HepG2 (cell line): ENCODE data around the gene FGGY. TPM values are rescaled to one million over a fixed set of nuclear protein-coding genes. Genes with fewer than 3 reads are reported as not detected.

Experiments
- ATAC-seq: fragments of 200-7000 bp; cut with Tn5 transposase; 3 replicates; pipeline ENCODE4 v1.9.1; 2020; ENCODE audit warnings: mild to moderate bottlenecking, moderate library complexity
- BruUV-seq: library from RNA; stranded (reverse); fragments of 400-500 nt; replicated peaks from 2 replicates; lab custom pipeline; 2021; lab: Mats Ljungman, UMichigan
- CTCF ChIA-PET: fragments of 300-600 bp; formaldehyde crosslinking; extraction: SDS; loops from one replicate; lab custom pipeline; 2021; ENCODE audit warnings: low total read pairs, inconsistent platforms, low intra/inter-chr PET ratio; lab: Yijun Ruan, JAX
- POLR2A ChIA-PET: fragments of 350-600 bp; sonication (Branson Sonifier 250); formaldehyde crosslinking; loops from one replicate; lab custom pipeline; 2020; ENCODE audit warnings: antibody characterized with exemption, inconsistent platforms; lab: Yijun Ruan, JAX
- DNase-seq: peaks from one replicate; pipeline ENCODE4 v3.0.0-alpha.2; 2015; ENCODE audit warnings: low spot score
- FAIRE-seq: peaks from 3 replicates; lab custom pipeline; 2011; peaks lifted over from hg19 to GRCh38; lab: Jason Lieb, UNC
- H2AFZ ChIP-seq: one replicate; pipeline ENCODE4 v1.6.1; 2011; ENCODE audit warnings: low read length, inconsistent platforms
- H3K27ac ChIP-seq: fragments of 300-600 bp; 3 replicates; pipeline ENCODE4 v1.8.0; 2011; ENCODE audit warnings: mixed run types, mild to moderate bottlenecking, mixed read lengths, low read length, inconsistent platforms; ENCODE audit not compliant: insufficient read depth; ENCODE audit errors: extremely low read length
- H3K27me3 ChIP-seq, 2 experiments: fragments of 200-600 bp in 1 of 2; 2 replicates in 1 of 2; 3 replicates in 1 of 2; pipeline versions ENCODE4 v1.6.0 to v1.8.0; 2011; ENCODE audit warnings: low read length in 2 of 2, mild to moderate bottlenecking in 2 of 2, moderate library complexity in 2 of 2, inconsistent platforms in 1 of 2; ENCODE audit not compliant: insufficient read depth in 2 of 2, control insufficient read depth in 1 of 2
- H3K36me3 ChIP-seq, 2 experiments: fragments of 200-600 bp in 1 of 2; replicated peaks in 1 of 2; 2 replicates in 1 of 2; 3 replicates in 1 of 2; pipeline versions ENCODE4 v1.5.1 to v1.8.0; 2011; ENCODE audit warnings: low read length in 2 of 2, inconsistent platforms in 1 of 2; ENCODE audit not compliant: insufficient read depth in 2 of 2, control insufficient read depth in 1 of 2
- H3K4me1 ChIP-seq: 2 replicates; pipeline ENCODE4 v1.5.1; 2012; ENCODE audit warnings: low read length, inconsistent platforms; ENCODE audit not compliant: insufficient read depth
- H3K4me2 ChIP-seq: 2 replicates; pipeline ENCODE4 v1.6.0; 2011; ENCODE audit warnings: low read depth, low read length, inconsistent platforms
- H3K4me3 ChIP-seq, 3 experiments: fragments of 200-600 bp in 1 of 3; sonication (generic), shearing (Covaris generic) in 1 of 3; replicated peaks in 1 of 3; 2 replicates each; pipeline ENCODE4 v1.5.1; 2011 to 2016; ENCODE audit warnings: low read length in 3 of 3, inconsistent platforms in 2 of 3, low read depth in 2 of 3, mild to moderate bottlenecking in 2 of 3, control low read depth in 1 of 3, mixed read lengths in 1 of 3; ENCODE audit not compliant: insufficient read depth in 1 of 3
- H3K79me2 ChIP-seq: one replicate; pipeline ENCODE4 v1.6.1; 2011; ENCODE audit warnings: low read length, inconsistent platforms; ENCODE audit not compliant: insufficient read depth
- H3K9ac ChIP-seq: 2 replicates; pipeline ENCODE4 v1.6.0; 2011; ENCODE audit warnings: mild to moderate bottlenecking, low read depth, low read length, inconsistent platforms; ENCODE audit not compliant: insufficient read depth
- H3K9me3 ChIP-seq: 2 replicates; pipeline ENCODE4 v1.5.1; 2012; ENCODE audit warnings: mild to moderate bottlenecking, low read length
- H4K20me1 ChIP-seq: 2 replicates; pipeline ENCODE4 v1.6.0; 2011; ENCODE audit warnings: inconsistent platforms, mild to moderate bottlenecking, low read length, moderate library complexity; ENCODE audit not compliant: insufficient read depth
- ATAD3A ChIP-seq: sonication (generic); formaldehyde crosslinking; IDR thresholded peaks from 2 replicates; pipeline ENCODE4 v1.4.0; 2020; ENCODE audit warnings: missing genetic modification reagents
- ATF2 ChIP-seq: sonication (generic); formaldehyde crosslinking; IDR thresholded peaks from 2 replicates; pipeline ENCODE4 v1.4.0; 2020; ENCODE audit warnings: missing genetic modification reagents
- ELF4 ChIP-seq: sonication (generic); formaldehyde crosslinking; IDR thresholded peaks from 2 replicates; pipeline ENCODE4 v1.5.0; 2020; ENCODE audit warnings: missing genetic modification reagents, mild to moderate bottlenecking, moderate library complexity, borderline replicate concordance
- ELK4 ChIP-seq: sonication (generic); formaldehyde crosslinking; IDR thresholded peaks from 2 replicates; pipeline ENCODE4 v1.9.0; 2021; ENCODE audit warnings: missing genetic modification reagents, borderline replicate concordance
- HMGXB3 ChIP-seq: sonication (generic); formaldehyde crosslinking; IDR thresholded peaks from 2 replicates; pipeline ENCODE4 v1.4.0; 2020; ENCODE audit warnings: missing genetic modification reagents, borderline replicate concordance
- MAFF ChIP-seq: IDR thresholded peaks from 2 replicates; pipeline ENCODE4 v1.6.1; 2011; ENCODE audit warnings: low read depth, low read length, improper control_type of control experiment
- MATR3 ChIP-seq: sonication (generic); formaldehyde crosslinking; IDR thresholded peaks from 2 replicates; pipeline ENCODE4 v1.4.0; 2020; ENCODE audit warnings: missing genetic modification reagents
- MAX ChIP-seq: IDR thresholded peaks from 2 replicates; pipeline ENCODE4 v1.6.1; 2012; ENCODE audit warnings: inconsistent platforms
- MEIS1 ChIP-seq: sonication (generic); formaldehyde crosslinking; IDR thresholded peaks from 2 replicates; pipeline ENCODE4 v1.9.0; 2021; ENCODE audit warnings: mild to moderate bottlenecking, missing genetic modification reagents, moderate library complexity, borderline replicate concordance
- NFIB ChIP-seq: sonication (generic); formaldehyde crosslinking; IDR thresholded peaks from 2 replicates; pipeline ENCODE4 v1.9.0; 2021; ENCODE audit warnings: missing genetic modification reagents, mild to moderate bottlenecking, borderline replicate concordance
- NFYC ChIP-seq: IDR thresholded peaks from 2 replicates; pipeline ENCODE4 v1.6.1; 2016; ENCODE audit warnings: missing genetic modification reagents, missing compliant biosample characterization
- SRF ChIP-seq: IDR thresholded peaks from 2 replicates; pipeline ENCODE4 v1.6.1; 2011; ENCODE audit warnings: mild to moderate bottlenecking, low read depth, low read length, moderate library complexity
- ZFP91 ChIP-seq: sonication (generic); formaldehyde crosslinking; IDR thresholded peaks from 2 replicates; pipeline ENCODE4 v1.9.0; 2022; ENCODE audit warnings: missing genetic modification reagents, mild to moderate bottlenecking, borderline replicate concordance
- ZNF616 ChIP-seq: sonication (generic); formaldehyde crosslinking; IDR thresholded peaks from 2 replicates; pipeline ENCODE4 v1.5.0; 2020; ENCODE audit warnings: low read depth, mild to moderate bottlenecking, missing genetic modification reagents
- ZNF709 ChIP-seq: sonication (generic); formaldehyde crosslinking; IDR thresholded peaks from 2 replicates; pipeline ENCODE4 v1.5.0; 2020; ENCODE audit warnings: mild to moderate bottlenecking, missing genetic modification reagents
- WGBS: methylation state at CpG from one replicate; pipeline ENCODE4 v1.1.6; 2017; ENCODE audit warnings: low lambda C conversion rate; 5-methylcytosine and 5-hydroxymethylcytosine counted together
- in situ Hi-C: cut with HindIII; loops from 2 replicates; pipeline ENCODE4 v1.10.0; 2017; ENCODE audit warnings: low pct_unique_long_range_greater_than_20kb; ENCODE audit not compliant: extremely low pct_ligation_motif_present
- intact Hi-C: fragments of 100-400 bp; cut with micrococcal nuclease; formaldehyde crosslinking; loops from one replicate; pipeline ENCODE4 v1.10.0; 2022; ENCODE audit not compliant: unreplicated experiment
- polyA plus RNA-seq, 8 experiments: library from polyadenylated mRNA; depleted of rRNA in 3 of 8; stranded (reverse) in 7 of 8; unstranded in 1 of 8; fragments of >200 nt; fragmentation: Illumina TruSeq in 4 of 8; extraction: Trizol in 4 of 8; gene quantifications; 2 replicates each; pipeline versions ENCODE4 v1.2.1 to v1.2.3, GENCODE V29; 2011 to 2016; ENCODE audit warnings: low read depth in 4 of 8, missing spikeins in 1 of 8, mixed read lengths in 1 of 8; ENCODE audit not compliant: insufficient read depth in 1 of 8
- total RNA-seq, 5 experiments: library from RNA; depleted of rRNA; stranded (reverse); fragments of >200 nt; fragmentation: Illumina TruSeq; extraction: Trizol; gene quantifications; 2 replicates each; pipeline ENCODE4 v1.2.3, GENCODE V29; 2016; ENCODE audit warnings: low read depth in 1 of 5
- TF ChIP-seq, protein P1 (sequence below): sonication (generic); formaldehyde crosslinking; IDR thresholded peaks from 2 replicates; pipeline ENCODE4 v1.8.1; 2023; ENCODE audit warnings: mild to moderate bottlenecking, missing genetic modification reagents

The FGGY gene
- total and polyA plus RNA-seq, 2 of the 13 experiments (the other 11 are each of a cell fraction or from before 2014, with no cell fraction given) = 15.7 to 27.5 TPM

- FAIRE-seq (no peak), ATAC-seq (no peak), DNase-seq (no peak)
- H3K9ac ChIP-seq = no peak overlapping the region
- WGBS = 78% methylated on average over 3 of the region's 3 CpGs
- no peak overlapping the region for H3K4me2 ChIP-seq
- peaks cover 48% of the 10 kb centered on the region for H3K4me1 ChIP-seq
- no peaks in the 10 kb centered on the region for H3K27me3 ChIP-seq
- POLR2A ChIA-PET = no interaction called here
- H4K20me1 ChIP-seq = no peaks in the 10 kb centered on the region
- H3K9me3 ChIP-seq = no peaks in the 10 kb centered on the region
- H3K79me2 ChIP-seq = no peaks in the 10 kb centered on the region
- no peak overlapping the region for H2AFZ ChIP-seq
- intact Hi-C loops (no loop called here), in situ Hi-C loops (no loop called here)
- CTCF ChIA-PET = no interaction called here
- H3K27ac ChIP-seq = no peak overlapping the region
- H3K4me3 ChIP-seq = no peak overlapping the region
- no TSS peak for BruUV-seq
- no peaks in the 10 kb centered on the region for H3K36me3 ChIP-seq
- TF ChIP-seq NFIB (no peak), MAX (no peak), ATF2 (CRISPR knock-in tag) (no peak), ATAD3A (CRISPR knock-in tag) (no peak), ZFP91 (CRISPR knock-in tag) (no peak), NFYC (CRISPR knock-in tag) (0 out of 2 replicates have a peak, but pooled peaks have one; percentile 14), SRF (peak; percentile 29; the same call in 1 of the 2 replicates), MATR3 (no peak), ZNF616 (CRISPR knock-in tag) (no peak), HMGXB3 (peak; percentile 96), ELF4 (CRISPR knock-in tag) (no peak), ELK4 (no peak), ZNF709 (CRISPR knock-in tag) (no peak), MEIS1 (CRISPR knock-in tag) (no peak), MAFF (no peak)
- TF ChIP-seq, protein P1, sequence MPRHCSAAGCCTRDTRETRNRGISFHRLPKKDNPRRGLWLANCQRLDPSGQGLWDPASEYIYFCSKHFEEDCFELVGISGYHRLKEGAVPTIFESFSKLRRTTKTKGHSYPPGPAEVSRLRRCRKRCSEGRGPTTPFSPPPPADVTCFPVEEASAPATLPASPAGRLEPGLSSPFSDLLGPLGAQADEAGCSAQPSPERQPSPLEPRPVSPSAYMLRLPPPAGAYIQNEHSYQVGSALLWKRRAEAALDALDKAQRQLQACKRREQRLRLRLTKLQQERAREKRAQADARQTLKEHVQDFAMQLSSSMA (CRISPR knock-in tag) = no peak
Observed at GRCh38 chr1:59506952-59507351, 210.1 kb downstream of the FGGY start.
